ENCODE data around the gene KCNK17.

KCNK17 gene, protein sequence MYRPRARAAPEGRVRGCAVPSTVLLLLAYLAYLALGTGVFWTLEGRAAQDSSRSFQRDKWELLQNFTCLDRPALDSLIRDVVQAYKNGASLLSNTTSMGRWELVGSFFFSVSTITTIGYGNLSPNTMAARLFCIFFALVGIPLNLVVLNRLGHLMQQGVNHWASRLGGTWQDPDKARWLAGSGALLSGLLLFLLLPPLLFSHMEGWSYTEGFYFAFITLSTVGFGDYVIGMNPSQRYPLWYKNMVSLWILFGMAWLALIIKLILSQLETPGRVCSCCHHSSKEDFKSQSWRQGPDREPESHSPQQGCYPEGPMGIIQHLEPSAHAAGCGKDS

DNA sequence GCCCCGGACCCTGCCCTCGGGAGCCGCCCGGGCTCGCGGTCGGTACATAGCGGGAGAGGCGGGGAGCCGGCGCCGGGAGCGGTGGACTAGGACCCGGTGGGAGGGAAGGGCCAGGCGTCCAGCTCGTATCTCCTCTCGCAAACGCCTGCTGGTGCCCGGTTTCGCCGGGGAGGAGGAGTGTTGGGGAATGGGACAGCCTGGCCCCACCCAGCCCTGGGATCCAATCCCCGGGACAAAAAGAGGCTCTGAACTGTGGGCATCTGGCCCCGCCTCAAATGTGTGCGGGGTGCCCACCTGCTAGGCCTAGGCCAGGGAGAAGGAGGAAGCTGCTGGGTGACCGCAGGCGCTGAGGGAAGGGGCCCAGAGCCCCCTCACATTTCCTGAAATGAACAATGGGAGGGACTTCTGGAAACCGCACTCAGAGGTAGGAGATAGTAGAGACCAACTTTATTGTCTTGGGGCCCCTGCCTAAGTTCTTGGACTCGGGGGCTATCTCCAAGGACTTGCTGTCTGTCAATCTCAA lies at the start of gene KCNK17:
KCNK17 (minus strand) TSS at position 147 of the 523 bp plus-strand sequence; CDS start at position 48, 99 bp downstream.
- peak; percentile 82 for DNase-seq

DNA sequence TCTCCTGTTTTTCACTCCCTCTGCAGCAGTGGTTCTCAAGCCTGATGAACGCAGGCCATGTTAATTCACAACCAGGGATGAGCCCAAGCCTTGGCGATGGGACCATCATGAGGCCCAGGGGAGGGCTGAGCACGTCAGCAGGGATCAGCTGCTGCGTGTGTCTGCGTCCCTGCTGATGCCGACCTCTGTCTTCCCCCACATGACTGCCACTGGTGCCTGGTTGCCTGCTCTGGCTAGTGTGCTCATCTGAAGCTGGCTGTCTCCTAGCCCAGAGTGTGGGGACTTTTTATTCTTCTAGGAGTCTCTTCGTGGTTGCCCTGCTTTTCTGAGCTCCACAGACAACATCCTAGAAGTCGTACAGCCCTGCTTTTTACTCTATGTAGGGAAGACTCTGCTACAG lies 49.1 kb upstream of the KCNK17 start:
- DNase-seq: no peak

DNA sequence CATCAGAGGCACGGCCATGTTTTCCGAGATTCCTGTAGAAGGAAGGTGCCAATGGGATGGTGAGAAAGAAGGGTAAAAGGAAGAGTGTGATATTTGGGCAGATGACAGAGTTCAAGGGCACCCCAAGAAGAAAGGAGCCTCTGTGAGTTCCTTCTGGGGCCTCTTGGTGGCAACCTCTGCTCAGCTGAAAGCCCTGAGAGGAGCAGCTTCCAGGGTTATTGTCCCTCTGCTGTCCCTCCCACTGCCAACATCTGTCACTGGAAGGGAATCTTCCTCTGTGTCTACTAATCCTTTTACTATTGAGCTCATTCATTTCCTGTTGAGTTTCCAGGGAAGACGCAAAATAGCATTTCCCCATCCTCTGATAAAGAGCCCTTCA lies 48.3 kb upstream of the KCNK17 start:
- DNase-seq: peak; percentile 45

DNA sequence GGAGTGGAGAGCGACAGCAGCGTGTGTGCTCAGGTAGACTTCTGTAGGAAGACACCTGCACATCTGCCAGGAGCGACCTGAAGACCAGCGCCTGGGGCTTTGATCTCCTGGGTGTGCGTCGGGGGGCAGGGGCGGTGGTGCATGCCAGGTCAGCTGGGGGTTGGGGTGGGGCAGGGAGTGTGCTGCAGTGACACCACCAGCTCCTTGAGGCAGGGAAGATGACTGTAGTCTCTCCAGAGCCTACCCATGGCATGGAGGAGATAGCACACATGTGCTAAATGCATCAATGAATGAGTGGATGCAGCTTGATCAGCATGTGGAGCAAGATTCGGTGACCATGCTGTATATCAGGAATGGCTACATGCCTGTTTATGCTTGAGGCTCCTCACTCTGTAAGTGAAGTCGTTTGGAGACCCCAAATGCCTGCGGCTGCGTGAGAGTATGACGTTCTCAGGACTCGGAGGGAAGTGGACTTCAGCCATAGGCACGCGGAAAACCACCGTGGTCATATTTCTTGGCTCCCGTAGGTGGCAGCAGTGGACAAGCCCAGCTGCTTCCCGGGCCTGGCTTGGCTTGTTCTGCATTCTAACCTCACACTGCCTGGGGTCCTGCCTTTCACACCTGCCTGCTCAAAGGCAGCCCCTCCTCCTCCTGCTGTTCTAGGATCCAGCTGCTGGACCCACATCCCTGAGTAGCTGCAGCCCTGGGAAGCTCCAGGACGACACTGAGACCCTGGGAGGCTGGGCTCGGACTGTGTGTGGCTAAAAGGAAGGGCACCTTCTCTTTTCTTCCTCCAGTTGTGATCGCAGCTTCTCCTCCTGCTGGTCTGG lies 47.7 kb upstream of the KCNK17 start:
- DNase-seq: peak; percentile 89

DNA sequence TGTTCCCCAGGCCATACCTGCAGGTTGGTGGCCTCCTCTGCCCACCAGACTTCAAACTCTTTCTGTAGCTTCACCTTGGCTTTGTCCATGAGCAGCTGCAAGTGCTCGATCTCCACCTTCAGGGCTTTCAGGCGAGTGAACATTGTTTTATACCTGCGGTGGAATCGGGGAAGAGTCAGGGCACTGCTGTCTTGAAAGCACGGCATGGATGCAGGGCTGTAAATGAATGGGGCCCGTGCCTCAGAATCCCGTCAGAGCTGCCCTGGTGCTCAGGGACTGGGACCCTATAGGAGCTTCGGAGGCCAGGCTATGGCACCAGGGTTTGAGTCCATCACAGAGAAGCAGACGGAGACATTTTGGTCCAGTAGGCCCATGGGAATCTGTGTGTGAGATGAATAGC lies 46.2 kb upstream of the KCNK17 start:
- no peak for DNase-seq

DNA sequence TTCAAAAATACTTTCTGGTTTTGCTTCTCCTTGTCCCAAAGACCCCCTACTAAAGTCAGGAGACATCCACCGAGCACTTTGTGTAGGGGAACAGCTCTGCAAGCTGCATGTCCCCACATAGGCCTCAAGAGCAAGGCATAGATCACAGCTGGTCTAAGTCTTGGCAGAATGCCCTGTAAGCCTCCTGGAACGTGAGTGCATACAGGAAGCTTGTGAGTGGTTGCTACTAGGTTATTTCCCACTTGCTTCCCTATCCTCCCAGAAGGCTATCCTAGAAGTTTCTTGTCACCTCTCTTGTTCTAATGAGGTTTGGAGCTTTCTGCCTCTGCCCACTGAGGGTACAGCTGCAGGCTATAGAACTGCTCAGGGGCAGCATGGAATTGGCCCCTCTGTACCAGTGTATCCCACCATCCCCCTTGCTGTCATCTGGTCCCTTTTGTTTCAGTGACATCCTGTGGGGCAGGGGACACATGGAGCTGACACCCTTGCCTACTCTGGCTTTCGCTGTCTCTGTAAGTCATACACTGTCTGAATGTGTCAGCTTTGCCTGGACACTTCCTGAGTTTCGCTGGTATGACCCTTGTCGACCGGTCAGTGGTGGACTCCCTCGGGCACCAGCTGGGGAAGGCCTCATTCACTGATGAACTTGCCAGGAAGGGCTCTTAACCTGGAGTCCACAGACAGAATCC lies 43.9 kb upstream of the KCNK17 start:
- peak; percentile 13 for DNase-seq

- no peak for DNase-seq
These were observed 39.6 kb upstream of the KCNK17 start for GRCh38 chr6:39353698-39354315.

DNA sequence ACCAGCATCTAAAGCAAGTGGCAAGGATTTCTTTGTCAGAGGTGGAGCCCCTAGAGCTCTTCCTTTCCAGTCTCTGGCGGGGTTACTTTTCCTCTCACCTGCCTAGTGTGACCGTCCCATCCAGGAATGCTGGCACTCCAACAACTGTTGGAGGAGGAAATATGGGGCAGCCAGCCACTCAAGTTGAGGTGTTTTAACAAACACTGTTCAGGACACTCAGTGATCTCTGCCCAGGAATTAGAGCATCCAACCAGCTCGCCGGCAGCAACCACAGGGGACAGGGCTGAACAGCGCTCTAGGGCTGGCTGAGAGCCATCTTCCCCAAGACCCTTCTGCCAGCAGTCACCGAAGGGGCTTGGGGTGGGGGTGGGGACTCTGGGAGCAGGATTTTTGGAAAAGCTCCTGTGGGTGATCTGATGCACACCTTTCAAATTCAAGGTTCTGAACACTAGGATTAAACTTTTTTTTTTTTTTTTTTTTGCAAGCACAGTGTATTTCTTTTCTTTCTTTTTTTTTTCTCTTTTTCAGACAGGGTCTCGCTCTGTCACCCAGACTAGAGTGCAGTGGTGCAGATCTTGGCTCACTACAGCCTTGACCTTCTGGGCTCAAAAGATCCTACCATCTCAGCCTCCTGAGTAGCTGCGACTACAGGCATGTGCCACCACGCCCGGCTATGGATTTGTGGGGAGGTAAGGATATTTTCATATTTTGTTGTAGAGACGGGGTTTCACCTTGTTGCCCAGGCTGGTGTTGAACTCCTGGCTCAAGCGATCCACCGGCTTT lies 36.7 kb upstream of the KCNK17 start:
- no peak for DNase-seq

GRCh38 chr6:39348740-39349139 lies 34.5 kb upstream of the KCNK17 start:
- no peak for DNase-seq

DNA sequence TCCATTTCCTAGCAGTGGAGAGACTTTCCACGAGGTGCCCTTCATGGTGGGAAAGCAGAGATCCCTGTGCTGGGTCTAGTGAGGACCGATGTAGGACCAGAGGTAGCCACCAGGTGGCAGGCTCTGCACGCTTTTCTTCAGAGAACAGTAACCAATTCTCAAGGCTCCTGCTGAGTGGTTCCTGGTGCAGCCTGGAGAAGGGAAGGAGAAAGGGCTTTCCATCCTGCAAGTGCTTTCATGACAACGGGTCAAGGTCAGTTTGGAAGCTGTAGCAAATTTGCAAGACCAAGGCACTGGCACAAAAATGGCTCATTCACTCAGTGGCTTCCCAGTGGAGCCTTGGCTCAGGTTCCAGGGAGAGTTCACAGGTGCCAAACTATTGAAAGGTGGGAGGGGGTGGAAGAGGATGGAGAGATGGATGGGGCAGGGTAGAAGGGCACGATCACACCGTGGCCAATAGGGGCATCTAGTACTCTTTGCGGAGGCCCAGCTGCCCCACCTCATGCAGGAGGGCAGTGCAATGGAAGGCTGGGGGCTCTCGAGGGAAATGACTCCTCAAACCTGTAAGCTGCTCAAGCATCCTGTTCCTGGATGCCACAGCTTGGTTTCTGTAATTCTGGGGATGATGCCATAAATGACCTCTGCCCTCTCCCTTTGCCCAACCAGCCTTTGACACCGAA lies 33.8 kb upstream of the KCNK17 start:
- peak; percentile 76 for DNase-seq

GRCh38 chr6:39347206-39347605 lies 33.0 kb upstream of the KCNK17 start:
- no peak for DNase-seq

DNA sequence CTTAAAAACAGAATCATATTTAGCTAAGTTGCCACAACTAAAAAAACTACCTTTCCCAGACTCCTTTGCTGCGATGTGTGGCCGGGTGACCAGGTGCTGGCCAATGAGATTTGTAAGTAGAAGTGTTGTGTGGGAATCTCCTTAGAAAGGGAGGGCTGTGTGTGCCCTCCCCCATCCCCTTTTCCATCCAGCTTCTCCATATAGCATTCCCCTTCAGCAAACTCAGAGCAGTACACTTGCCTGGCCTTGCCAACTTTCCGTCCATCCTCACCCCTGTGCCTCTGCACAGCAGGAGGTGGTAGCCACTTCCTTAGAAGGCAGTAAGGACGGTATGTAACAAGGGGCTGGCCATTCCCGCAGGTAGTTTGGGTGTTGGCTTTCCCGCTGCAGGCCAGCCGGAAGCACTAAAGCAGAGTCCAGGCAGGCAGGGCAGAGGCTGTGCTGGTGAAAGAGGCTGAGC lies 30.6 kb upstream of the KCNK17 start:
- no peak for DNase-seq

GRCh38 chr6:39343396-39343870 lies 29.2 kb upstream of the KCNK17 start:
- no peak for DNase-seq

GRCh38 chr6:39342692-39343395 lies 28.6 kb upstream of the KCNK17 start:
- DNase-seq: no peak

DNA sequence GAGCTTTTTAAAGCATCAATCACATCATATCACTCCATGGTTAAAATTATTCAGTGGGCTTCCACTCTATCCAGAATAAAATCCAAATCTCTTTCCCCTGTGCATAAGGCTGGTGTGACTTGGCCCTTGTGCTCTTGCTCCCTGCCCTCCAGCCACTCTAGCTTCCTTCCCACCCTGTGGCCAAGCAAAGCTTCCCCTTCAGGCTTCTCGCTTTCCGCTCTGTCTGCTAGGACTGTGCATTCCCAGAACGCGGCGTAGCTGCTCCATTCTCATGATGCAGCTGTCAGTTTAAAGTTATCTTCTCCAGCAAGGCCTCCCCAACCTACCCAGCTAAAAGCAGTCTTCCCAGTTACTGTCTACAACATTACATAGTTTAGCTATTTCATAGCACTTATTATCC lies 27.7 kb upstream of the KCNK17 start:
- no peak for DNase-seq

- no peak for DNase-seq
These were observed 27.1 kb upstream of the KCNK17 start for GRCh38 chr6:39341352-39341751.

DNA sequence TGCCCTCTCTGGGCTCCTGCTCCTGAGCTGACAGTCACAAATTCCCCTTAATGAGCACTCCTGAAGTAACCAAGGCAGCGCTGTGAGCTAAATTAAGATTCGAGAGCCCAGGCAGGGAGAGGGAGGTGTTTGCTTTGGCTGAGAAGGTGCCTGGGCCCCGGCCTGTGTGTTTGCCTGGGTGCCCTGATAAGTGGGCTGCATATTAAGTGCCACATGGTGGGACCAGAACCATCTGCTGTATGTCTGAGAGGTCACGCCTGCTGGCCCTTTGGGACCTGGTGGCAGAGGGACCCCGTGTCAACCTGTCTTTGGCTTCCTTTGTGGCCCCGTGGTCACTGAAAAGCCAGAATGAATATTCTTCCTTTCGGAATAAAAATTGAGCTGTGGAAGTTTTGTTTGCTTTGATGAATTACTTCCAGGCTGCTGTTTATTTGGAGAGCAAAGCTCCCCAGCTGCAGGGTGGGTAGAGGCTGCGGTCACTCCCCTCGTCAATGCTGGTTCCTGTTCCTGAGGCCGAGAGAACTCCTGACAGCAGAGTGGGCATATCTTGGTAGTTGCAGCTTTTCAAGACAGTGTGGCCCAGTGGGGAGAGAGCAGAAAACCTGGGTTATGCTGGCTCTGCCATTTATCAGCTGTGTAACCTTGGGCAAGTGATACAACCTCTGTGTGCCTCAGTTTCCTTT lies 25.8 kb upstream of the KCNK17 start:
- peak; percentile 91 for DNase-seq

DNA sequence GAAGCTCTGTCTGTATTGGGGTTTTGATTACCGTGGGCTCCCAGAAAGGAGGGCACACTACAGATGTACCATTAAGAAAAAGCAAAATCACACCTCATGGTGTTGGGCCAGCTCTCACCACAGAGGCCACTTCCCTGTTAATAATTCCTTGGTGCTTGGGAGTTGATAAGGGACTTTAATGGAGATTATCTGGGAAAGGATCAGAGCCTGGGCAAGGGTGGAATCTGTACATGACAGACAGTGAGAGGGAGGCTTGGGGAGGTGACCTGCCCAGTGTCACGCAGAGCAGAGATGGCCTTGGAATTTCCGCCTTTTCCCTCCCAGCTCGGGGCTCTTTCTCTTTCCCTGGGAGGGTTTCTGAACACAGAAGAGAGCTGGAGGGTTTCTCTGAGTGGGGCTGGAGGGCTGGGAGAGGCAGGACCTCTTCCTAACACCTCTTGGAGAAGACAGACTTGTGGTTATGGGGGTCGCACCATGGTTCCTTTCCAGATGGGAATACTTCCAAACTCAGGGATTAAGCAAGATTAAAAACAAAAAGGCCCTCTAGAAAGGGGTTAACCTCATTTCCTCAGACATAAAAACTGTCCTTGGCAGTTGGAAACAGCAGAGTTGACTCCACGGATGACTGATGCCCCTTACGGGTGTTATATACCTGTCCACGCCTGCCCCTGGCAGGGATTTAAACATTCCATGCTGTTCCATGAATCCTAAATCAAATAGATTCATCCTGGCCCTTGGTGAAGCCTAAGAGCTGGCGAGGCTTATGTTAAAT lies 25.1 kb upstream of the KCNK17 start:
- DNase-seq: no peak

- DNase-seq: no peak
These were observed 24.2 kb upstream of the KCNK17 start for GRCh38 chr6:39338397-39338796.
